ENCODE results near the gene WDR83.

The WDR83 gene

GRCh38 chr19:12723641-12724426, 57.2 kb downstream of the WDR83 start, which contains the start of gene TNPO2:
TNPO2 (minus strand) TSS chr19:12723932; CDS start chr19:12720977, 2,955 bp downstream.
- peak; percentile 76 to 83 for DNase-seq
- no peak for TF ChIP-seq GATA1 (IDR thresholded peaks at IDR 0.05; ENCODE audit: low read depth, low read length)
- TF ChIP-seq POLR2A (IDR thresholded peaks at IDR 0.05; ENCODE audit: low read length) = peak; percentile 56
